SK-MEL-5 (cell line): ENCODE results near the gene PIK3CG. TPM values are rescaled to one million over a fixed set of nuclear protein-coding genes. Genes with fewer than 3 reads are reported as not detected.
"Not testable (repeated sequence)": the region's sequence is repeated elsewhere in the genome, so short reads cannot be mapped to it uniquely, and the experiment has no call there.

Source experiments
- DNase-seq: peaks from one replicate; pipeline ENCODE4 v3.0.0-alpha.2; 2016; ENCODE audit warnings: low read depth, low spot score
- in situ Hi-C: cut with HindIII; loops from 2 replicates; pipeline ENCODE4 v1.10.0; 2016; ENCODE audit warnings: low sequenced_read_pairs, high pct_unique_total_duplicates, low pct_unique_long_range_greater_than_20kb
- polyA plus RNA-seq, 2 experiments: library from polyadenylated mRNA; depleted of rRNA; stranded (reverse); fragments of >200 nt; gene quantifications; 2 replicates each; pipeline ENCODE4 v1.2.3, GENCODE V29; 2015
- total RNA-seq: library from RNA; depleted of rRNA; stranded (reverse); fragments of >200 nt; shearing (Covaris generic); gene quantifications from 2 replicates; pipeline ENCODE4 v1.2.3, GENCODE V29; 2014; rRNA removed

PIK3CG gene
- total RNA-seq, result 0.03 and 0.05 TPM in 2 replicates
- not detected in 2 replicates for polyA plus RNA-seq (2015; cell fraction: cytosol; rRNA removed)
- not detected in 2 replicates for polyA plus RNA-seq (2015; cell fraction: nucleus; rRNA removed)

DNA sequence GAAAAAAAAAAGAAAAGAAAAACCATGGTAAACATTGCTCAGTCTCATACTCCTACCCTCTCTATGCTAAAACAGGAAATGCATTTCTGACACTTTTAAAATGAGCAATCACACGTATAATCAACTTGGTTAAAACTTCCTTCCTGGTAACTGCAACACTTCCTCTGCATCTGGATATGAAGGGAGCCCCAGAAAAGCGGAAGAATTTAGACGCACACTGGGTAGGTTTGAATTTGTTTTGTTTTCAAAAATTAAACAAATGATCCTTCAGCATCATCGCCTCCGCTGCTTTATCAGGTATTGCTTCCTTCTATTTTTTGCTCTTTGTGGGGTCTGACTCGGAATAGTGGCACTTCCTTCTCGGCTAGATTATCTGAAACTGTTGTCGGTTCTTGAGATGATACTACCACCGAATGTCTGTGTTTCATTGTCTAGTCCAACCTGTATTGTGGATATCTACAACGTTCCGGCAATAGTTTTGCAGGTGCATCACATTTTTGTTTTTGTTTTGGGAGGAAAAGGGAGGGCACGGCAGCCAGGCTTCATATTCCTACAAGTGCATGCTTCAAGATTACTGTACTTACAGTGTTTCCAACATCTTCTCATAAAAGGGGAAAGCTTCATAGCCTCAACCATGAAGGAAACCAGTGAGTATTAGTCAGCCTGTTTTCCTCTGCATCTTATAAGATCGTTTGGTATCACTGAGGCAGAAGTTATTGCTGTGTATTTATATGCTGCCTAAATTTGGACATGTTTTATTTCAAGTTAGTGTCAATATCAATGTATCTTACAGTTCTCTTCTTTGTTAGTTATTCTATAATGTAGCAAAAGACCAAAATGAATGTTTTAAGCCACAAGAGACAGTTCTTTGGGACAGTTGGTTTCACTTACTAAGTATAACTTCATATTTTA lies at the start of gene PIK3CG:
Gene PIK3CG (plus strand): TSS at position 153 of the 912 bp plus-strand sequence. CDS start 2,280 bp downstream, outside the sequence.
- in situ Hi-C loops, result no loop called here
- DNase-seq, result no peak

DNA sequence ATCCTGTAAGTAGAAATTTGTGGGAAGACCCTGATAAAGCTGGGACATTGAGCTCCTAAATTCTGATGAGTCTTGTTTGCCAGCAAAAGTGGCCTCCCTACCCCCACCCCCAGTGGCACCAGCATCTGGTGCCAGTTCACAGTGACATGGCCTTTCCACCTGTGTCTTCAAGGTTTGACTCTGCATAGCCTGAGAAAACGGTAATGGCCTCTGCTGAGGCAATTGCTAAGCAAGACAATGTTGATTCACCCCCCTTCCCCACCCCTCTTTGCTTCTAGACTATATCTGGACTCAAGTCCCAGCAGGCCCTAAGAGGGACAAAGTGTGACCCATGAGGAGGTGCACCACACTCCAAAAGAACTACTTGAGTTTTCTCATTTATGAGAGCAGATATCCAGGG lies 48.0 kb upstream of the PIK3CG start:
- in situ Hi-C loops, result no loop called here
- DNase-seq, result no peak

DNA sequence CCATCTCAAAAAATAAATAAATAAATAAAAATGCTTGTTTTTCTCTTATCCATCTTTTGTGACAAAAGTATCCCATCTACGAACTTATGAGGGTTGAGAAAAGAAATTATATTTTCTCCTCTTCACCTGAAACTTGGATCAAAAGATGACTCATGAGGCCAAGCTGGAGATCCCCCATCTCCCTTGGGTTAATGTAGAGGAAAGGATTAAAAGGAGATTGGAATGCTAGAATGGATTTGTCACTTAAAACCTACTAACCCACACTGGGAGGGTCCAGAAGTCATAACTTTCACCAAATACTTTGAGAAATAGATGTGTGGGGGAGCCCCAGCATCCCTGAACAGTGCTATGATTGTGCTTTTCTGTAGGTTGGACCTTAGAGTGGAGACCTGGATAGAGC lies 46.3 kb upstream of the PIK3CG start:
- in situ Hi-C loops, result no loop called here
- no peak for DNase-seq

DNA sequence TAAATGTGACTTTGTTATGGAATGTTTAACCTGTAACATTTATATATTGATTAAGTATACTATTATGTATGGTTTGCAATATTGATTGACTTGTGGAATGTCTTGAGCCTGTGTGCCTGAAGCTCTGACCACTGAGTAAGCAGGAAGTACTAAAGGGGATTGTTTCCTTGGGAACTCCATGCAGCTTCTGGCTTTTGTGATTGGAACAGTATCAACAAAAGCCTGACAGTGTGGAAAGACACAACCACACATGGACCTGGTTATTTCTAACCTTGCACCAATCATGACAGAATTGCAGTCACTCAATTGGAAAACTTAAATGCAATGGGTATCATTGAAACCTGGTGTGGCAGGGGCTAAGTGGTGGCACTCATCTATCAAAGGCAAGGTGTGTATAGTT lies 45.5 kb upstream of the PIK3CG start:
- no peak for DNase-seq
- in situ Hi-C loops, result no loop called here

DNA sequence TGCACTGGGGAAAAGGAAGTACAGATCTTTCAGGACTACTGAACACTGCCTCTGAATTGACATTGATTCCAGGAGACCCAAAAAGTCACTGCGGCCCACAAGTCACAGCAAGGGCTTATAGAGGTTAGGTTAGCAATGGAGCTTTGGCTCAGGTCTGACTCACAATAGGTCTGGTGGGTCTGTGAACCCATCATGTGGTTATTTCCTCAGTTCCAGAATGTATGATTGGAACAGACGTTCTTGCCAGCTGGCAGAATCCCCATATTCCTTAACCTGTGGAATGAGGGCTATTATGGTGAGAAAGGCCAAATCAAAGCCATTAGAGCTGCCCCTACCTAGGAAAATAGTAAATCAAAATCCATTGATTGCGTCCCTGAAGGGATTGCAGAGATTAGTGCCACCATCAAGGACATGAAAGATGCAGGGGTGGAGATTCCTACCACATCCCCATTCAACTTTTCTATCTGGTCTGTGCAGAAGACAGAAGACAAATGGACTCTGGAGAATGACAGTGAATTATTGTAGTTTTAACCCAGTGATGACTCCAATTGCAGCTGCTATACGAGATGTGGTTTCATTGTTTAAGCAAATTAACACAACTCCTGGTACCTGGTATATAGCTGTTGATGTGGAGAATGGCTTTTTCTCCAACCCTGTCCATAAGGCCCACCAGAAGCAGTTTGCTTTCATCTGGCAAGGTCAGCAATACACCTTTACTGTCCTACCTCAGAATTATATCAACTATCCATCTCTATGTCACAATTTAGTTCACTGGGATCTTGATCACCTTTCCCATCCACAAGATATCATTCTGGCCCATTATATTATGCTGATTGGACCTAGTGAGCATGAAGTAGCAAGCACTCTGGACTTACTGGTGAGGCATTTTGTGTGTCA lies 44.5 kb upstream of the PIK3CG start:
- in situ Hi-C loops, result no loop called here
- no peak for DNase-seq

DNA sequence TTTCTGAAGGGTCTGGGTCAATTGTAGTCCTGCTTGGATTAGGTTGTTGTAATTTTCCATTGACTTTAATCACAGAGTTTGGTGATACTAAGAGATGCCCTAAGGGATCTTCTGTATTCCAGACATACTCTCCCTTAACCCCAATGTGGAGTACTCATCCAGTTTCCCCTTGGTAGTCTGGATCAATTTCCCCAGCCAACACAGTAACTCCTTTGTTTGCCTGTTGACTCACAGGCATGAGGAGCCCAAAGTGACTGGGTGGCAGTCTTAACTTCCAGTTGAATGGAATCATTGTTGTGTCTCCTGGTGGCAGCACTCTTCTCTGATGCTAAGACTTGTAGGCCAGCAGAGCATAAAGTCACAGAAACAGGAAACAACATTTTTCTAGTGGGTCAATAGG lies 41.5 kb upstream of the PIK3CG start:
- peak; percentile 100 for DNase-seq
- in situ Hi-C loops, result no loop called here

DNA sequence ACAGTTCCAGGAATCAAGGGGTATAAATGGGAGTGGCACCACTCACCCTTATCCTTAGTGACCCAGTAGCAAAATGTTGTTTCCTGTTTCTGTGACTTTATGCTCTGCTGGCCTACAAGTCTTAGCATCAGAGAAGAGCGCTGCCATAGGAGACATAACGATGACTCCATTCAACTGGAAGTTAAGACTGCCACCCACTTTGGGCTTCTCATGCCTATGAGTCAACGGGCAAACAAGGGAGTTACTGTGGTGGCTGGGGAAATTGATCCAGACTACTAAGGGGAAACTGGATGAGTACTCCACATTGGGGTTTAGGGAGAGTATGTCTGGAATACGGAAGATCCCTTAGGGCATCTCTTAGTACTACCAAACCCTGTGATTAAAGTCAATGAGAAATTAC lies 40.6 kb upstream of the PIK3CG start:
- DNase-seq, result peak; percentile 96
- in situ Hi-C loops, result no loop called here

DNA sequence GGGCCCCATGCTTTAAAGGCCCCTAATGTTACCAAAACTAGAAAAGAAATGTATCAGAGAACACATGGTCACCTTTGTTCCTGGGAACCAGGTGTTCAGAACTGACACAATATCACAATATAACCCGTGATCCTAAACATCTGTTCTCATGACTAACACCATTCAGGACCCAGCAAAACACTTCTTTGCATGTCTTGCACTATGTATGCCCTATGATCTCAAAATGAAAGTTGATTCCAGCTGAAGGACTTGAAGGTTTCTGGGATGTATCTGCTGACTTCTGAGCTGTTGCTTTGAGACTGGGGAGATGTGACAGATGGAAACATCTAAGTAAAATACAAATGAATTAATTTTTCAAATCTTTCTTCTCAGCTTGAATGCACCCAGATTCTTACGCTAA lies 37.5 kb upstream of the PIK3CG start:
- no peak for DNase-seq
- in situ Hi-C loops, result no loop called here

DNA sequence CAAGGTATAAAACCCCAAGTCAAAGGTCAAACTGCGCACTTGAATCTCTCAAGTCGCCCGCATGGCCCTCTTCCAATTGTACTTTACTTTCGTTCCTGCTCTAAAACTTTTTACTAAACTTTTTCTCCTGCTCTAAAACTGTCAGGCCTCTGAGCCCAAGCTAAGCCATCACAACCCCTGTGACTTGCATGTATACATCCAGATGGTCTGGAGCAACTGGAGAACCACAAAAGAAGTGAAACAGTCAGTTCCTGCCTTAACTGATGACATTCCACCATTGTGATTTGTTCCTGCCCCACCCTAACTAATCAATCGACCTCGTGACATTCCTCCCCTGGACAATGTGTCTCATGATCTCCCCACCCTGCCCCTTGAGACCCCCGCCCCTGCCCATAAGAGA lies 35.6 kb upstream of the PIK3CG start:
- no peak for DNase-seq
- in situ Hi-C loops, result no loop called here

DNA sequence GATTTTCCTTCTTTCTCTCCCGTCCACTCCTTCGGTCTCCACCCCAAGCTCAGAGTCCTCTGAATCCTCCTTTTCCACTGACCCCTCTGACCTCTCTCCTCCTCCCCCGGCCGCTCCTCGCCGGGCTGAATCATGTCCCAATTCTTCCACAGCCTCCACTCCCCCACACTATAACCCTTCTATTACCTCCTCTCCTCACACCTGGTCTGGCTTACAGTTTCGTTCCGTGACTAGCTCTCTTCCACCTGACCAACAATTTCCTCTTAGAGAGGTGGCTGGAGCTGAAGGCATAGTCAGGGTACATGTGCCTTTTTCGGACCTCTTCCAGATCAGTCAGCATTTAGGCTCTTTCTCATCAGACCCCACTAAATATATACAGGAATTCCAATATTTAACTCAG lies 34.2 kb upstream of the PIK3CG start:
- DNase-seq, in situ Hi-C loops: not testable (repeated sequence)

DNA sequence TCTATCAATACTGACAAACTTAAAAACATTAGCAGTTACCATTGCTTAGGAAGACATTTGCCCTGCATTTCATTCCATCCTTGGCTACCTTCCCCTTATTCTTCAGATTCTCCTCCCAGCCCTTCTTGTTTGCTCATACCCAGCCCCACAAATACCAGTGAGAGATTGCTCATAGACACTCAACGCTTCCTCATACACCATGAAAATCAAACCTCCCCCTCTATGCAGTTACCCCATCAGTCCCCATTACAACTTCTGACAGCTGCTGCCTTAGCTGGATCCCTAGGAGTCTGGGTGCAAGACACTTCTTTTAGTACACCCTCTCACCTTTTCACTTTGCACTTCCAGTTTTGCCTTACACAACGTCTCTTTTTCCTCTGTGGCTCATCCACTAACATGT lies 28.3 kb upstream of the PIK3CG start:
- in situ Hi-C loops, result no loop called here
- no peak for DNase-seq

DNA sequence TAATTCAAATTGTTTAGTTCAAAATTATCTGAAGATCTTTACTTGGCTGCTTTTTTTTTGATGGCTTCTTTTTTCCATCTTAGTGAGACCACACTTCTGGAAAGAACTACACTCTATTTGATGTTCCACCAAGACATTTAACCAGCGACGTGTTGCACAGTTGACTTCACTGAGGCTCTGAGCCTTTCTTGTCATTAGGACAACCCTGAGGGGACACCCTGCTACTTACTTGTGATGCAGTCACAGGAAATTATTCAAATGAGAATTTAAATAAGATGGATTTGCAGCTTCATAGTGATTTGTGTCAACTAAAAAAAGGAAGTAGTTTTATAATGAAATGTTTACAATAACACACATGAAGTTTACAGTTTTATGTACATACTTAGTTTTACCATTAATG lies 25.6 kb upstream of the PIK3CG start:
- no peak for DNase-seq
- in situ Hi-C loops, result no loop called here

DNA sequence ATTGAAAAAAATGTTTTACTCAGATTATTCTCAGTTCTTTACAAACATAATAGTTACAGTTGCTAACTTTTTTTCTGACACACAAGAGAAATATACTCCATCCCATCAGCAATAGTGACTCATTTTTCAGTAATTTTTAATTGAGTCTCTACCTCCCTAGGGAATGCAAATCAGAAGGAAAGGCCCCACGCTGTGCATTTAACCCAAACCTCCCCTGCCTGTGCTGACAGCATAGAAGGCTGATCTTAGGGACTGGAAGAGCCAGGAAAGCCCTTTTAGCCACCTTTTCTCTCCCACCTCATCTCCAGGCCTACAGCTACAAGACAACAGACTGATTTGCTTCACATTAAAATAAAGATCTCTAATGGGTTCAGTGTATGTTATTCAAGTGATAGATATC lies 24.7 kb upstream of the PIK3CG start:
- in situ Hi-C loops, result no loop called here
- DNase-seq, result no peak

DNA sequence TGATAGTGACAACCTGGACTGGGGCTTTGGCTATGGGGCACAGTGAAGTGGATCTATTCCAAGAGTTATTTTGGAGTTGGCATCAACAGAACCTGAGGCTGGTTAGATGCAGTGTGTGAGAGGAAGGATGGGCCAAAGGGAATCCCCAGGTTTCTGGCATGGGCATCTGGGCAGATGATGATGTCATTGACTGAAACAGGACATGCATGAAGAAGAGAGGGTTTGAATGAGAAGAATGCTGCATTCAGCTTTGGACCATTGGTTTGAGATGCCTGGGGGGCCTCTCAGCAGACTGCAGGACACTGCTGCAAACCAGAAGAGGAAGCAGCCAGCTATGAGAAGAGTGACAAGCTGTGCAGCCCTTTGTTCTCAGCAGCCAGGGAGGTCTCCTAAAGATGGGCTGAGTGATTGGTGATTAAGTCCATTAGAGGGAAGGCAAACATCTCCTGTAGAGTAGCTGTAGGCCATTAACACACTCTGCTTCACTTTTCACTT lies 23.1 kb upstream of the PIK3CG start:
- in situ Hi-C loops, result no loop called here
- DNase-seq, result peak; percentile 23

DNA sequence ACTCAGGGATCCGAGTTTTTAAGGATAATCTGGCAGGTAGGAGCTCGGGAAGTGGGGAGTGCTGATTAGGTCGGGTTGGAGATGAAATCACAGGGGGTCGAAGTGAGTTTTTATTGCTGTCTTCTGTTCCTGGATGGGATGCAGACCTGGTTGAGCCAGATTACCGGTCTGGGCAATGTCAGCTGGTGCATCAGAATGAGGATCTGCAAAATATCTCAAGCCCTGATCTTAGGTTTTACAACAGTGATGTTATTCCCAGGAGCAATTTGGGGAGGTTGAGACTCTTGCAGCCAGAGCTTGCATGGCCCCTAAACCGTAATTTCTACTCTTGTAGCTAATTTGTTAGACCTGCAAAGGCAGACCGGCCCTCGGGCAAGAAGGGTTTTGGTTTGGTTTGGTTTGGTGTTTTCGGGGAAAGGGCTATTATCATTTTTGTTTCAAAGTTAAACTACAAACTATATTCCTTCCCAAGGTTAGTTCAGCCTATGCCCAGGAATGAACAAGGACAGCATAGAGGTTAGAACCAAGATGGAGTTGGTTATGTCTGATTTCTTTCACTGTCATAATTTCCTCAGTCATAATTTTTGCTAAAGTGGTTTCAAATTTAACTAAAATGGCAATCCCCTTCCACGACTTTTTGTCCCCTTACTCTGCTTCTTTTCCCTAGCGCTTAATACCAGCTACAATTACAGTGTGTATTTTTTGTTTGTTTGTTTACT lies 20.6 kb upstream of the PIK3CG start:
- DNase-seq, result no peak
- in situ Hi-C loops, result no loop called here

DNA sequence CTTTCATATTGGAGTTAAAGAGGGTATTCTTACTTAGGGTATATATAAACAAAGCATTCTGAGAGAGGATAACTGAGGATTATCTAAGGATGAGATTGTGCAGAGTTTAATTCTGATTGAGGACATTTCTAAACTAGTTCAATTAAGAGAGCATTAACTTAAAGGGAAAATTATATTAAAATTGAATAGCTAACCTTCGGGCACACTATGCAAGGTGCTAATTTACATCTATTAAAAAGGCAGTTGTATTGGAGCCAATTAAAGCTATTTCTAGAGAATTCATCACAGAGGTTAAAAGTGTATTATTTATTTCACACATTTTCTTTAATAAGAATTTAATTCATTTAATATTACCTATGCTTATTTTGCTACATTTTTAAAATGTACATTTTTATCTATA lies 17.0 kb upstream of the PIK3CG start:
- in situ Hi-C loops, result no loop called here
- no peak for DNase-seq

DNA sequence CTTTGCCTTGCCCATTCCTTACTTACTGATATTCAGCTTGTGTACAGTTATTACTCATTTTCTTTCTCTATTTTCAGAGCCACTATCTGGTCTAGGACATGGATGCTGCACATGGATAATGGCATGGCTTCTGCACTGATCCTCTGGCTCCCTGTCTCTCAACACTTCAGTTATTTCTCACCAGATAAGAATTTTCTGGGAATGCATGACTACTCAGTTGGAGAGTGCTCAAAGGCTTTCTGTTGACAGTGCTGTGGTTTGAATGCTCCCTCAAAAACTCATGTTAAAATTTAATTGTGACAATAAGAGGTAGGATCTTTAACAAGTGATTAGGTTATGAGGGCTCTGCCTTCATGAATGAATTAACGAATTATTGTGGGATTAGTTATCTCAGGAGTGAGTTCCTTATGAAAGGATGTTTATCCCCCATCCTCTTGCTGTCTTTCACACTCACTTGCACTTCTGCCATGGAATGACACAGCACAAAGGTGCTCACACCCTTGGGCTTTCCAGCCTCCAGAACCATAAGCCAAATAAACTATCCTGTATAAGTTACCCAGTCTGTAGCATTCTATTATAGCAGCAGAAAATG lies 16.1 kb upstream of the PIK3CG start:
- no peak for DNase-seq
- in situ Hi-C loops, result no loop called here
